ENCODE results near the gene FAM234B. TPM values are rescaled to one million over a fixed set of nuclear protein-coding genes. Genes with fewer than 3 reads are reported as not detected.
A peak's percentile ranks its signal among the peaks of the same experiment; 100 is the strongest.

Gene FAM234B
- total RNA-seq, 1 experiment from 2014 or later = 3.3 TPM

DNA sequence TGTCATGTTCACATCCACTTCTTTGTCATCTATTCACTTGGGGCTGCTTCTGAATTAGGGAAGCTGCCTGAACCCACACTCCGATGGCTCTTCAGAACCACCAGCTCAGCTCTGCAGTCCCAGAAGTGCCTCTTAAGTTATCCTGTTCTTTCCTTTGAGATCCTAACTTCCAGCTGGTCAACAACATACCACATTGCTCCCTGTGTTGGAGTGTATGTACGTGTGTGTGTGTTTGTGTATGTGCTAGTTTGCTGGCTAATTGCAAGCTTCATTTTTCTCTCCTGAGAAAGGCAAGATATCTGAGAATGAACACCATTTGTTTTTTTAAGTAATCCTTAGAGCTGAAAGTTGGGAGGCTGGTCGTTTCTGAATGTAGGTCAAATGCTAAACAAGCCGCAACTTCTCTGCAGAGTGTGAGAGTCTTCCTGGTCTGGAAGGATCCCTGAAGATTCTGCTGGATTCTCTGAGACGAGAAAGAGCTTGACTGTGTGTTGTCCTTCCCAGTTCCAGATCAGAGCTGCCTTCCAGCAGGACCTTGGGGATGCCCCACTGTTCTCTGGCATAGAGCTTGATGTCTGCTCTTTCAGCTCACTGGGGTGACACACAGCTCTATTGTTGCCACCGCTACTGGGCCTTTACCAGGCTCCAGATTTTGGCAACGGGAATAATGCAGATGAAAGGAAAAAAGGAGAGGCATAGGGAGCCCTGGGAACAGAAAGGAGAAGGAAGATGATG is 58.4 kb downstream of the FAM234B start:
- POLR2A ChIA-PET (ENCODE audit: unreplicated experiment) = interaction anchor here (0.5 to 1.1 kb wide), 8 partner anchors 25 to 123 kb away, joined by 3 to 11 read pairs (median 6); partner anchors contain the start of gene EMP1

DNA sequence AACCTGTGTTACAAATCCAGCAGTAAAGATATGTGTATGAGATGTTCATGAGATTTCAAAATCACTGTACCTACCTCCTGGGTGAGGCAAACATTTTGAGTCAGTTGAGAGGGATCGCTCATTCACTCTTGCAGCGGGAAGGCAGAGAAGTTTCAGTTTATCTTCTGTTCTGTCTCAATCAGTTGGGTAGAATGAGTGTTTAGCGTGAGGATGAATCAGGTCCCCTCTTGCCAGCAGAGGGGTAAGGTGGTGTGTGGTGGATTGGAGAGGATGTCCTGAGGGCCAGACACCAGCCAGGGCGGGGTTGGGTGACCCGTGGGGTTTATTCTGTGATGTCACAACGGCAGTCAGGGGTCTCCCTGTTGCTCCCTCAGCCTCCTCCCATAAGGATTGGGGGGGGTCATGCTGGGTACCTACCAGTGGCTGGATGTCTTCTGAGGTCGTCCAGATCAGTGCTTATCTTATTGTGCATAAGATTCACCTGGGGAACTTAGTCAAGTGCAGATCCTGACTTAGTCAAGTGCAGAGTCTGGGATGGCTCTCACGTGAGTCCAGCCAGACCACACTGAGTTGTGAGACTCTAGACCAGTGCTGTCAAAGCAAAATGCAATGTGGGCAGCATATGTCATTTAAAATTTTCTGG is 59.3 kb downstream of the FAM234B start, which contains the start of gene GSG1:
GSG1 (minus strand) TSS at position 277 of the 643 bp plus-strand sequence; CDS start at position 122, 155 bp downstream.
- TF ChIP-seq EZH2phosphoT487 (IDR thresholded peaks at IDR 0.05; ENCODE audit: borderline replicate concordance, low read length) = no peak
- TF ChIP-seq, protein P1, sequence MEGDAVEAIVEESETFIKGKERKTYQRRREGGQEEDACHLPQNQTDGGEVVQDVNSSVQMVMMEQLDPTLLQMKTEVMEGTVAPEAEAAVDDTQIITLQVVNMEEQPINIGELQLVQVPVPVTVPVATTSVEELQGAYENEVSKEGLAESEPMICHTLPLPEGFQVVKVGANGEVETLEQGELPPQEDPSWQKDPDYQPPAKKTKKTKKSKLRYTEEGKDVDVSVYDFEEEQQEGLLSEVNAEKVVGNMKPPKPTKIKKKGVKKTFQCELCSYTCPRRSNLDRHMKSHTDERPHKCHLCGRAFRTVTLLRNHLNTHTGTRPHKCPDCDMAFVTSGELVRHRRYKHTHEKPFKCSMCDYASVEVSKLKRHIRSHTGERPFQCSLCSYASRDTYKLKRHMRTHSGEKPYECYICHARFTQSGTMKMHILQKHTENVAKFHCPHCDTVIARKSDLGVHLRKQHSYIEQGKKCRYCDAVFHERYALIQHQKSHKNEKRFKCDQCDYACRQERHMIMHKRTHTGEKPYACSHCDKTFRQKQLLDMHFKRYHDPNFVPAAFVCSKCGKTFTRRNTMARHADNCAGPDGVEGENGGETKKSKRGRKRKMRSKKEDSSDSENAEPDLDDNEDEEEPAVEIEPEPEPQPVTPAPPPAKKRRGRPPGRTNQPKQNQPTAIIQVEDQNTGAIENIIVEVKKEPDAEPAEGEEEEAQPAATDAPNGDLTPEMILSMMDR (conservative IDR thresholded peaks at IDR 0.05; ENCODE audit: low read depth, low read length) = no peak
- no peak for TF ChIP-seq EZH2 (IDR thresholded peaks at IDR 0.05; ENCODE audit: low read length, unreplicated experiment)
- Histone ChIP-seq H3K27me3 (ENCODE audit: low read length) (no peaks in the 10 kb centered on the region), H3K9me3 (ENCODE audit: low read length) (no peaks in the 10 kb centered on the region), H3K9me2 (replicated peaks; ENCODE audit: low read length) (no peaks in the 10 kb centered on the region), H2AFZ (ENCODE audit: low read length) (no peak within 1 kb of the TSS), H3K27ac (ENCODE audit: low read length) (peak within 1 kb of the TSS; percentile 99), H3F3A (ENCODE audit: low read length, unreplicated experiment) (peaks cover 16% of the 10 kb centered on the region), H3K4me1 (ENCODE audit: insufficient read depth, low read length) (peaks cover 48% of the 10 kb centered on the region), H3K79me2 (ENCODE audit: low read length) (no peaks in the 10 kb centered on the region), H3K9ac (ENCODE audit: low read length) (peak within 1 kb of the TSS; percentile 48), H3K36me3 (ENCODE audit: low read depth, low read length) (no peaks in the 10 kb centered on the region), H3K4me3 (ENCODE audit: low read length) (peak within 1 kb of the TSS; percentile 6; the same call in 1 of the 2 replicates), H3K4me2 (ENCODE audit: low read length) (peak within 1 kb of the TSS; percentile 98), H4K20me1 (ENCODE audit: low read length) (no peaks in the 10 kb centered on the region)
- POLR2A ChIA-PET (ENCODE audit: unreplicated experiment) = interaction anchor here (0.6 to 0.8 kb wide), 2 partner anchors 93 to 124 kb away, joined by 5 to 9 read pairs; partner anchors contain the start of gene EMP1
- DNase-seq (peak; percentile 54), ATAC-seq (no peak)
- CTCF ChIA-PET = no interaction called here
- intact Hi-C loops (cut with micrococcal nuclease) = no loop called here
- no TSS peak for BruUV-seq (replicated peaks)

More for the DNA sequence above, 58.4 kb downstream of the FAM234B start:
- Histone ChIP-seq H3K4me3 (ENCODE audit: low read length) (peak overlapping the region; percentile 6; the same call in 1 of the 2 replicates), H3K36me3 (ENCODE audit: low read depth, low read length) (no peaks in the 10 kb centered on the region), H3F3A (ENCODE audit: low read length, unreplicated experiment) (peaks cover 18% of the 10 kb centered on the region), H3K9me3 (ENCODE audit: low read length) (no peaks in the 10 kb centered on the region), H3K9ac (ENCODE audit: low read length) (peak overlapping the region; percentile 48), H3K79me2 (ENCODE audit: low read length) (no peaks in the 10 kb centered on the region), H3K27me3 (ENCODE audit: low read length) (no peaks in the 10 kb centered on the region), H4K20me1 (ENCODE audit: low read length) (no peaks in the 10 kb centered on the region), H2AFZ (ENCODE audit: low read length) (no peak overlapping the region), H3K4me1 (ENCODE audit: insufficient read depth, low read length) (peaks cover 52% of the 10 kb centered on the region), H3K27ac (ENCODE audit: low read length) (peak overlapping the region; percentile 99), H3K9me2 (replicated peaks; ENCODE audit: low read length) (no peaks in the 10 kb centered on the region), H3K4me2 (ENCODE audit: low read length) (peak overlapping the region; percentile 98)
- TF ChIP-seq EZH2 (IDR thresholded peaks at IDR 0.05; ENCODE audit: low read length, unreplicated experiment) = no peak
- CTCF ChIA-PET = no interaction called here
- no TSS peak for BruUV-seq (replicated peaks)
- DNase-seq = no peak
- ATAC-seq = no peak
- intact Hi-C loops (cut with micrococcal nuclease) = loop anchor here (1.0 kb wide), 1 partner anchor 25 kb away; no protein-coding TSS in a partner anchor

DNA sequence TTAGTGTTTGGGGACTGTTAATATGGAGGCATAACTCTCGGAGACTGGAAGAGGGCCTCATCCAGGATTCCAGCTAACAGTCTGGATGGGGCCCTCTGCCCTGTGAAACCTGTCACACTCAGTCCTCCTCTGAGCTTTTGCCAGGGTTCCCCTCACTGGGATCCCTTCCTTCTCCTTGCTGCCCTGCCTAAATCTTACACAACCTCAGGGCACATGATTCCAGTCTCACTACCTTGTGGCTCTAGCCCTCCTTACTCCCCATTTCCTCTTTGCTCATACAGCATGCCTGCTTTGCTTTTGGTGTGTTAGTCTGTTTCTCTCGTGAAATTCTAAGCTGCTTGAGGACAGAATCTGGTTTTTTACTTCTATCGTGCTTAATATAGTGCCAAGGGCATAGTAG is 60.2 kb downstream of the FAM234B start:
- Histone ChIP-seq H3K4me1 (ENCODE audit: insufficient read depth, low read length) (peaks cover 40% of the 10 kb centered on the region), H2AFZ (ENCODE audit: low read length) (no peak overlapping the region), H3K4me2 (ENCODE audit: low read length) (no peak overlapping the region), H3F3A (ENCODE audit: low read length, unreplicated experiment) (peaks cover 13% of the 10 kb centered on the region), H3K9me2 (replicated peaks; ENCODE audit: low read length) (no peaks in the 10 kb centered on the region), H3K9ac (ENCODE audit: low read length) (no peak overlapping the region), H3K27me3 (ENCODE audit: low read length) (no peaks in the 10 kb centered on the region), H3K4me3 (ENCODE audit: low read length) (no peak overlapping the region), H4K20me1 (ENCODE audit: low read length) (no peaks in the 10 kb centered on the region), H3K27ac (ENCODE audit: low read length) (no peak overlapping the region), H3K36me3 (ENCODE audit: low read depth, low read length) (no peaks in the 10 kb centered on the region), H3K9me3 (ENCODE audit: low read length) (no peaks in the 10 kb centered on the region), H3K79me2 (ENCODE audit: low read length) (no peaks in the 10 kb centered on the region)
- ATAC-seq (no peak), DNase-seq (no peak)
- intact Hi-C loops (cut with micrococcal nuclease) = no loop called here
- ChIA-PET CTCF (no interaction called here), POLR2A (ENCODE audit: unreplicated experiment) (no interaction called here)
- TF ChIP-seq, protein P1 (conservative IDR thresholded peaks at IDR 0.05; ENCODE audit: low read depth, low read length) = no peak
- TF ChIP-seq EZH2 (IDR thresholded peaks at IDR 0.05; ENCODE audit: low read length, unreplicated experiment) = no peak
- no peak for TF ChIP-seq EZH2phosphoT487 (IDR thresholded peaks at IDR 0.05; ENCODE audit: borderline replicate concordance, low read length)
- BruUV-seq (replicated peaks) = no TSS peak

All from PC-3 (cell line).